BLaER1 treated with 17β-estradiol and CSF1 and Interleukin-3, amounts not matched to agents 10 nM and 100 nM (cell line): ENCODE measurements around the gene PLRG1.
A peak's percentile ranks its signal among the peaks of the same experiment; 100 is the strongest.

Experiments used
- H3K27ac ChIP-seq, 11 experiments: shearing (Covaris generic); formaldehyde crosslinking; 2 replicates each; pipeline ENCODE4 v1.8.1; 2022
- H3K27me3 ChIP-seq, 11 experiments: shearing (Covaris generic); formaldehyde crosslinking; 2 replicates each; pipeline ENCODE4 v1.8.1; 2022
- H3K36me3 ChIP-seq, 11 experiments: shearing (Covaris generic); formaldehyde crosslinking; 2 replicates each; pipeline ENCODE4 v1.8.1; 2022
- H3K4me1 ChIP-seq, 10 experiments: shearing (Covaris generic); formaldehyde crosslinking; 2 replicates each; pipeline ENCODE4 v1.8.1; 2022
- H3K4me2 ChIP-seq, 11 experiments: shearing (Covaris generic); formaldehyde crosslinking; 2 replicates each; pipeline ENCODE4 v1.8.1; 2022
- H3K4me3 ChIP-seq, 10 experiments: shearing (Covaris generic); formaldehyde crosslinking; 2 replicates each; pipeline ENCODE4 v1.8.1; 2022
- H3K9ac ChIP-seq, 11 experiments: shearing (Covaris generic); formaldehyde crosslinking; 2 replicates each; pipeline ENCODE4 v1.8.1; 2022
- H3K9me3 ChIP-seq, 11 experiments: shearing (Covaris generic); formaldehyde crosslinking; replicated peaks in 1 of 11; 2 replicates each; pipeline ENCODE4 v1.8.1; 2022
- H4K20me1 ChIP-seq, 11 experiments: shearing (Covaris generic); formaldehyde crosslinking; 2 replicates each; pipeline ENCODE4 v1.8.1; 2022
- Cebpa-rat ChIP-seq, 11 experiments: shearing (Covaris generic); IDR thresholded peaks; 2 replicates each; pipeline ENCODE4 v1.8.1; 2022

PLRG1 gene

GRCh38 chr4:154490583-154491340 is 59.4 kb downstream of the PLRG1 start:
- no peak for TF ChIP-seq Cebpa-rat (IDR thresholded peaks at IDR 0.05)
- H3K27me3 ChIP-seq: peaks cover 0 to 4% (median 0%) of the 10 kb centered on the region in 11 experiments; a peak in 2 of 22 replicates
- H3K36me3 ChIP-seq: peaks cover 0 to 30% (median 0%) of the 10 kb centered on the region in 11 experiments; a peak in 6 of 22 replicates
- H4K20me1 ChIP-seq: no peaks in the 10 kb centered on the region
- H3K27ac ChIP-seq: peak overlapping the region in 9 of 11 experiments; percentile 34 to 64 (median 55); a peak in 18 of 22 replicates
- H3K4me1 ChIP-seq: peaks cover 6 to 62% (median 54%) of the 10 kb centered on the region in 10 experiments; a peak in 19 of 20 replicates
- peak overlapping the region; percentile 56 to 77 (median 70) for H3K4me3 ChIP-seq
- H3K9me3 ChIP-seq: peaks cover 0 to 34% (median 20%) of the 10 kb centered on the region in 11 experiments; a peak in 18 of 22 replicates
- H3K4me2 ChIP-seq: peak overlapping the region; percentile 70 to 99 (median 87)
- peak overlapping the region; percentile 35 to 78 (median 72); a peak in 21 of 22 replicates for H3K9ac ChIP-seq

GRCh38 chr4:154490234-154490582 is 60.0 kb downstream of the PLRG1 start:
- Histone ChIP-seq H3K9ac (no peak overlapping the region), H3K36me3 (peaks cover 0 to 33% (median 0%) of the 10 kb centered on the region in 11 experiments; a peak in 6 of 22 replicates), H3K27ac (no peak overlapping the region), H3K27me3 (peaks cover 0 to 4% (median 0%) of the 10 kb centered on the region in 11 experiments; a peak in 2 of 22 replicates), H3K4me1 (peaks cover 11 to 67% (median 59%) of the 10 kb centered on the region in 10 experiments; a peak in 19 of 20 replicates), H4K20me1 (no peaks in the 10 kb centered on the region), H3K4me2 (peak overlapping the region in 9 of 11 experiments; percentile 45 to 96 (median 85); a peak in 15 of 22 replicates), H3K4me3 (peak overlapping the region in 8 of 10 experiments; percentile 62 to 77 (median 72); a peak in 13 of 20 replicates), H3K9me3 (peaks cover 0 to 34% (median 20%) of the 10 kb centered on the region in 11 experiments; a peak in 18 of 22 replicates)
- no peak for TF ChIP-seq Cebpa-rat (IDR thresholded peaks at IDR 0.05)

GRCh38 chr4:154489558-154490233 is 60.5 kb downstream of the PLRG1 start:
- Histone ChIP-seq H3K27me3 (peaks cover 0 to 4% (median 0%) of the 10 kb centered on the region in 11 experiments; a peak in 2 of 22 replicates), H3K9me3 (peaks cover 0 to 34% (median 20%) of the 10 kb centered on the region in 11 experiments; a peak in 18 of 22 replicates)

GRCh38 chr4:154487145-154487544 is 63.1 kb downstream of the PLRG1 start:
- Histone ChIP-seq H3K27me3 (peaks cover 0 to 4% (median 0%) of the 10 kb centered on the region in 11 experiments; a peak in 1 of 22 replicates), H3K4me3 (peak overlapping the region in 2 of 10 experiments; percentile 62 to 67; a peak in 2 of 20 replicates), H3K4me1 (peaks cover 13 to 75% (median 63%) of the 10 kb centered on the region in 10 experiments; a peak in 19 of 20 replicates), H4K20me1 (no peaks in the 10 kb centered on the region), H3K4me2 (peak overlapping the region in 8 of 11 experiments; percentile 45 to 87 (median 72); a peak in 15 of 22 replicates), H3K27ac (no peak overlapping the region), H3K36me3 (peaks cover 0 to 62% (median 4%) of the 10 kb centered on the region in 11 experiments; a peak in 12 of 22 replicates), H3K9ac (no peak overlapping the region), H3K9me3 (peaks cover 0 to 37% (median 17%) of the 10 kb centered on the region in 11 experiments; a peak in 18 of 22 replicates)
- no peak for TF ChIP-seq Cebpa-rat (IDR thresholded peaks at IDR 0.05)

More at GRCh38 chr4:154489558-154490233, 60.5 kb downstream of the PLRG1 start:
- TF ChIP-seq Cebpa-rat (IDR thresholded peaks at IDR 0.05): no peak
- Histone ChIP-seq H3K4me1 (peaks cover 16 to 72% (median 64%) of the 10 kb centered on the region in 10 experiments; a peak in 19 of 20 replicates), H3K9ac (no peak overlapping the region), H3K36me3 (peaks cover 0 to 38% (median 0%) of the 10 kb centered on the region in 11 experiments; a peak in 6 of 22 replicates), H4K20me1 (no peaks in the 10 kb centered on the region), H3K4me3 (peak overlapping the region in 6 of 10 experiments; percentile 62 to 77 (median 74); a peak in 10 of 20 replicates), H3K4me2 (peak overlapping the region in 8 of 11 experiments; percentile 45 to 87 (median 72); a peak in 15 of 22 replicates), H3K27ac (no peak overlapping the region)

GRCh38 chr4:154485127-154485773 is 65.0 kb downstream of the PLRG1 start:
- no peaks in the 10 kb centered on the region for H3K27me3 ChIP-seq
- H3K36me3 ChIP-seq: peaks cover 0 to 78% (median 8%) of the 10 kb centered on the region in 11 experiments; a peak in 14 of 22 replicates
- H3K4me2 ChIP-seq: peak overlapping the region; percentile 24 to 87 (median 70)

More at GRCh38 chr4:154485127-154485773, 65.0 kb downstream of the PLRG1 start:
- Histone ChIP-seq H3K9ac (no peak overlapping the region), H3K9me3 (peaks cover 0 to 30% (median 11%) of the 10 kb centered on the region in 11 experiments; a peak in 18 of 22 replicates), H4K20me1 (no peaks in the 10 kb centered on the region), H3K4me1 (peaks cover 11 to 64% (median 54%) of the 10 kb centered on the region in 10 experiments; a peak in 19 of 20 replicates), H3K4me3 (no peak overlapping the region), H3K27ac (no peak overlapping the region)
- TF ChIP-seq Cebpa-rat (IDR thresholded peaks at IDR 0.05): no peak
